WTC11 (cell line): Measurements from ENCODE around the gene CENPN. TPM values are rescaled to one million over a fixed set of nuclear protein-coding genes. Genes with fewer than 3 reads are reported as not detected.
A peak's percentile ranks its signal among the peaks of the same experiment; 100 is the strongest.

Experiments used
- ATAC-seq: fragments of 200-7000 bp; cut with Tn5 transposase; 2 replicates; pipeline ENCODE4 v1.10.0; 2021; ENCODE audit warnings: mild to moderate bottlenecking, moderate library complexity
- CTCF ChIA-PET: fragments of 300-600 bp; sonication (Branson Sonifier 250); formaldehyde crosslinking; loops from one replicate; lab custom pipeline; 2021; ENCODE audit warnings: antibody characterized with exemption; lab: Charles Lee
- POLR2A ChIA-PET: fragments of 350-600 bp; sonication (Branson Sonifier 250); formaldehyde crosslinking; loops from one replicate; lab custom pipeline; 2021; ENCODE audit warnings: antibody characterized with exemption; lab: Charles Lee
- DNase-seq: peaks from one replicate; pipeline ENCODE4 v3.0.0; 2021; ENCODE audit warnings: low spot score
- H3K27ac Mint-ChIP-seq: 2 replicates; pipeline ENCODE4 v1.8.0; 2021; ENCODE audit warnings: mixed read lengths
- H3K27me3 Mint-ChIP-seq: 2 replicates; pipeline ENCODE4 v1.8.0; 2021; ENCODE audit warnings: low read depth, mild to moderate bottlenecking, moderate library complexity, mixed read lengths
- H3K36me3 Mint-ChIP-seq: 2 replicates; pipeline ENCODE4 v1.8.0; 2021; ENCODE audit warnings: mixed read lengths
- H3K4me1 Mint-ChIP-seq: 2 replicates; pipeline ENCODE4 v1.8.0; 2022; ENCODE audit warnings: mixed read lengths
- H3K4me3 Mint-ChIP-seq: 2 replicates; pipeline ENCODE4 v1.8.0; 2021; ENCODE audit warnings: mild to moderate bottlenecking, moderate library complexity, mixed read lengths
- H3K9me3 Mint-ChIP-seq: 2 replicates; pipeline ENCODE4 v1.8.0; 2021; ENCODE audit warnings: mixed read lengths
- ATF1 ChIP-seq: sonication (generic); formaldehyde crosslinking; IDR thresholded peaks from 2 replicates; pipeline ENCODE4 v1.8.1; 2023; ENCODE audit warnings: mild to moderate bottlenecking, moderate library complexity, missing genetic modification reagents
- CBFB ChIP-seq: sonication (generic); formaldehyde crosslinking; IDR thresholded peaks from 2 replicates; pipeline ENCODE4 v1.8.1; 2022; ENCODE audit warnings: mild to moderate bottlenecking, low read depth, missing genetic modification reagents
- ERG ChIP-seq: fragments of 250-450 bp; sonication (Bioruptor Pico); IDR thresholded peaks from 2 replicates; pipeline ENCODE4 v1.8.0; 2021; ENCODE audit warnings: mild to moderate bottlenecking
- HMGA2 ChIP-seq: fragments of 250-450 bp; sonication (Bioruptor Pico); IDR thresholded peaks from 2 replicates; pipeline ENCODE4 v1.4.0; 2021; ENCODE audit warnings: mild to moderate bottlenecking, moderate library complexity
- JAZF1 ChIP-seq: fragments of 250-450 bp; sonication (Bioruptor Pico); IDR thresholded peaks from 2 replicates; pipeline ENCODE4 v1.9.0; 2021; ENCODE audit warnings: moderate library complexity, mild to moderate bottlenecking, inconsistent platforms
- KAT7 ChIP-seq: sonication (generic); formaldehyde crosslinking; IDR thresholded peaks from 2 replicates; pipeline ENCODE4 v1.8.1; 2023; ENCODE audit warnings: missing genetic modification reagents, mild to moderate bottlenecking, borderline replicate concordance
- NFE2L1 ChIP-seq: sonication (generic); formaldehyde crosslinking; IDR thresholded peaks from 2 replicates; pipeline ENCODE4 v1.8.1; 2023; ENCODE audit warnings: missing genetic modification reagents
- NFYB ChIP-seq: sonication (generic); formaldehyde crosslinking; conservative IDR thresholded peaks from 2 replicates; pipeline ENCODE4 v1.8.0; 2022; ENCODE audit warnings: low read depth, missing genetic modification reagents
- NR1H2 ChIP-seq: sonication (generic); formaldehyde crosslinking; IDR thresholded peaks from 2 replicates; pipeline ENCODE4 v1.9.0; 2021; ENCODE audit warnings: mild to moderate bottlenecking, moderate library complexity, missing genetic modification reagents
- NR3C1 ChIP-seq: sonication (generic); formaldehyde crosslinking; conservative IDR thresholded peaks from 2 replicates; pipeline ENCODE4 v1.8.1; 2023; ENCODE audit warnings: low read depth, mild to moderate bottlenecking, missing genetic modification reagents
- OVOL2 ChIP-seq: fragments of 250-450 bp; sonication (Bioruptor Pico); IDR thresholded peaks from 2 replicates; pipeline ENCODE4 v1.9.0; 2021; ENCODE audit warnings: mild to moderate bottlenecking, borderline replicate concordance
- PRRX2 ChIP-seq: fragments of 250-450 bp; sonication (Bioruptor Pico); IDR thresholded peaks from 2 replicates; pipeline ENCODE4 v1.8.0; 2021; ENCODE audit warnings: mild to moderate bottlenecking
- RELA ChIP-seq: sonication (generic); formaldehyde crosslinking; IDR thresholded peaks from 2 replicates; pipeline ENCODE4 v1.8.1; 2022; ENCODE audit warnings: missing genetic modification reagents, mild to moderate bottlenecking, borderline replicate concordance
- SMAD4 ChIP-seq: sonication (generic); formaldehyde crosslinking; IDR thresholded peaks from 2 replicates; pipeline ENCODE4 v1.8.0; 2022; ENCODE audit warnings: mild to moderate bottlenecking, missing genetic modification reagents
- SOX15 ChIP-seq: fragments of 250-450 bp; sonication (Bioruptor Pico); IDR thresholded peaks from 2 replicates; pipeline ENCODE4 v1.9.0; 2021; ENCODE audit warnings: mild to moderate bottlenecking
- SP1 ChIP-seq: sonication (generic); formaldehyde crosslinking; conservative IDR thresholded peaks from 2 replicates; pipeline ENCODE4 v1.8.1; 2022; ENCODE audit warnings: missing genetic modification reagents
- USF2 ChIP-seq: sonication (generic); formaldehyde crosslinking; IDR thresholded peaks from 2 replicates; pipeline ENCODE4 v1.8.1; 2023; ENCODE audit warnings: mild to moderate bottlenecking, missing genetic modification reagents, moderate library complexity
- ZMAT4 ChIP-seq: fragments of 250-450 bp; sonication (Bioruptor Pico); IDR thresholded peaks from 2 replicates; pipeline ENCODE4 v1.9.0; 2021; ENCODE audit warnings: mild to moderate bottlenecking
- total RNA-seq: library from RNA; stranded (reverse); gene quantifications from 3 replicates; pipeline ENCODE4 v1.2.3, GENCODE V29; 2021

CENPN gene
- total RNA-seq, 1 experiment from 2014 or later, result 47.4 TPM

- TF ChIP-seq NFE2L1, result no peak
- no peak for TF ChIP-seq KAT7 (CRISPR knock-in tag)
- TF ChIP-seq SOX15, result no peak
- TF ChIP-seq CBFB (CRISPR knock-in tag), result no peak
- no peak for TF ChIP-seq NR3C1 (CRISPR knock-in tag)
- TF ChIP-seq PRRX2 (CRISPR knock-in tag), result no peak
Observed at GRCh38 chr16:81036751-81037350, 29.8 kb downstream of the CENPN start (continued).

- Mint-ChIP-seq H3K27me3 (no peaks in the 10 kb centered on the region; the same call in 1 of the 2 replicates), H3K4me3 (no peak overlapping the region), H3K27ac (0 out of 2 replicates have a peak overlapping the region, but pooled peaks have one; percentile 20), H3K36me3 (peaks cover 46% of the 10 kb centered on the region), H3K9me3 (peaks cover 2% of the 10 kb centered on the region), H3K4me1 (peaks cover 11% of the 10 kb centered on the region)
- DNase-seq, result no peak
- no peak for ATAC-seq
- ChIA-PET CTCF (interaction anchor here (0.6 kb wide), 1 partner anchor 546 kb away, joined by 4 read pairs; no protein-coding TSS in a partner anchor), POLR2A (no interaction called here)
- TF ChIP-seq OVOL2 (CRISPR knock-in tag) (no peak), NFYB (no peak)
Observed at GRCh38 chr16:81040131-81040530, 33.1 kb downstream of the CENPN start.

GRCh38 chr16:81040842-81041241, 33.8 kb downstream of the CENPN start:
- no peak for TF ChIP-seq SP1 (CRISPR knock-in tag)
- no peak for TF ChIP-seq SMAD4 (CRISPR knock-in tag)
- no peak for TF ChIP-seq HMGA2 (CRISPR knock-in tag)
- TF ChIP-seq NR1H2 (CRISPR knock-in tag), result no peak
- TF ChIP-seq CBFB (CRISPR knock-in tag), result no peak
- no peak for TF ChIP-seq USF2 (CRISPR knock-in tag)
- no peak for TF ChIP-seq RELA
- Mint-ChIP-seq H3K4me1 (peaks cover 11% of the 10 kb centered on the region), H3K36me3 (peaks cover 49% of the 10 kb centered on the region), H3K27ac (no peak overlapping the region), H3K4me3 (no peak overlapping the region), H3K9me3 (no peaks in the 10 kb centered on the region), H3K27me3 (no peaks in the 10 kb centered on the region; the same call in 1 of the 2 replicates)
- DNase-seq (no peak), ATAC-seq (no peak)
- POLR2A ChIA-PET, result no interaction called here
- CTCF ChIA-PET, result no interaction called here

- H3K36me3 Mint-ChIP-seq, result peaks cover 49% of the 10 kb centered on the region
- POLR2A ChIA-PET, result no interaction called here
- DNase-seq, result no peak
Observed at GRCh38 chr16:81041696-81042095, 34.7 kb downstream of the CENPN start.

More at GRCh38 chr16:81041696-81042095, 34.7 kb downstream of the CENPN start:
- no peak for ATAC-seq
- H3K4me3 Mint-ChIP-seq, result no peak overlapping the region
- TF ChIP-seq ZMAT4 (CRISPR knock-in tag) (no peak), ATF1 (no peak), ERG (no peak), JAZF1 (CRISPR knock-in tag) (no peak)
- TF ChIP-seq, all 79 proteins: peak for 0
- Mint-ChIP-seq H3K9me3 (no peaks in the 10 kb centered on the region), H3K4me1 (peaks cover 9% of the 10 kb centered on the region), H3K27ac (no peak overlapping the region), H3K27me3 (no peaks in the 10 kb centered on the region; the same call in 1 of the 2 replicates)
- CTCF ChIA-PET, result no interaction called here
